ENCODE measurements around the gene NAB1.

The NAB1 gene

GRCh38 chr2:190637903-190638618, 10.8 kb upstream of the NAB1 start:
- no peak for DNase-seq (ENCODE audit: low read depth, low spot score)

GRCh38 chr2:190640117-190640516, 8.8 kb upstream of the NAB1 start:
- DNase-seq (ENCODE audit: low read depth, low spot score) = no peak

GRCh38 chr2:190641469-190641868, 7.4 kb upstream of the NAB1 start:
- no peak for DNase-seq (ENCODE audit: low read depth, low spot score)

- no peak for DNase-seq (ENCODE audit: low read depth, low spot score)
Measured at GRCh38 chr2:190646780-190647522, 1.9 kb upstream of the NAB1 start.

GRCh38 chr2:190648289-190649034, 421 bp upstream of the NAB1 start:
- peak; percentile 69 for DNase-seq (ENCODE audit: low read depth, low spot score)

- DNase-seq (ENCODE audit: low read depth, low spot score) = no peak
Measured at GRCh38 chr2:190649798-190650390, 1.0 kb downstream of the NAB1 start.

GRCh38 chr2:190651413-190651812, 2.5 kb downstream of the NAB1 start:
- no peak for DNase-seq (ENCODE audit: low read depth, low spot score)

- no peak for DNase-seq (ENCODE audit: low read depth, low spot score)
Measured at GRCh38 chr2:190653231-190653630, 4.3 kb downstream of the NAB1 start.

GRCh38 chr2:190653931-190654330, 5.0 kb downstream of the NAB1 start:
- DNase-seq (ENCODE audit: low read depth, low spot score) = no peak

- no peak for DNase-seq (ENCODE audit: low read depth, low spot score)
Measured at GRCh38 chr2:190655113-190655512, 6.2 kb downstream of the NAB1 start.

GRCh38 chr2:190655570-190655969, 6.7 kb downstream of the NAB1 start:
- DNase-seq (ENCODE audit: low read depth, low spot score) = no peak

- no peak for DNase-seq (ENCODE audit: low read depth, low spot score)
Measured at GRCh38 chr2:190656301-190656700, 7.4 kb downstream of the NAB1 start.

GRCh38 chr2:190657474-190658255, 8.8 kb downstream of the NAB1 start:
- DNase-seq (ENCODE audit: low read depth, low spot score) = no peak

- DNase-seq (ENCODE audit: low read depth, low spot score) = no peak
Measured at GRCh38 chr2:190659553-190659952, 10.7 kb downstream of the NAB1 start.

GRCh38 chr2:190662754-190663153, 13.9 kb downstream of the NAB1 start:
- DNase-seq (ENCODE audit: low read depth, low spot score) = no peak

GRCh38 chr2:190663348-190663747, 14.5 kb downstream of the NAB1 start:
- DNase-seq (ENCODE audit: low read depth, low spot score) = no peak

- no peak for DNase-seq (ENCODE audit: low read depth, low spot score)
Measured at GRCh38 chr2:190663839-190664238, 15.0 kb downstream of the NAB1 start.

GRCh38 chr2:190664240-190664639, 15.4 kb downstream of the NAB1 start:
- DNase-seq (ENCODE audit: low read depth, low spot score) = no peak

GRCh38 chr2:190666895-190667294, 18.0 kb downstream of the NAB1 start:
- DNase-seq (ENCODE audit: low read depth, low spot score) = no peak

GRCh38 chr2:190668892-190669291, 20.0 kb downstream of the NAB1 start:
- no peak for DNase-seq (ENCODE audit: low read depth, low spot score)

GRCh38 chr2:190670182-190670946, 21.5 kb downstream of the NAB1 start:
- no peak for DNase-seq (ENCODE audit: low read depth, low spot score)

Measured in ELF-1 (cell line).